Activated CD8-positive, alpha-beta T cell treated with anti-CD3 and anti-CD28 coated beads, Interleukin-2, amount 10 ng/mL, durations not matched to agents 7 days and 5 days (primary cell): ENCODE measurements around the gene NEO1. TPM values are rescaled to one million over a fixed set of nuclear protein-coding genes. Genes with fewer than 3 reads are reported as not detected.

Experiments
- ATAC-seq: fragments of 150-1000 bp; cut with Tn5 transposase; one replicate; pipeline ENCODE4 v1.10.0; 2021; ENCODE audit warnings: moderate library complexity
- CTCF ChIA-PET: fragments of 350-600 bp; sonication (Branson Sonifier 250); formaldehyde crosslinking; loops from one replicate; lab custom pipeline; 2021; ENCODE audit warnings: antibody characterized with exemption; lab: Charles Lee
- POLR2A ChIA-PET: fragments of 350-600 bp; sonication (Branson Sonifier 250); formaldehyde crosslinking; loops from one replicate; lab custom pipeline; 2021; ENCODE audit warnings: antibody characterized with exemption; lab: Charles Lee
- DNase-seq: peaks from one replicate; pipeline ENCODE4 v3.0.0-alpha.2; 2020
- H3K27ac Mint-ChIP-seq: one replicate; pipeline ENCODE4 v1.8.0; 2021; ENCODE audit warnings: mild to moderate bottlenecking, mixed read lengths
- H3K27me3 Mint-ChIP-seq: one replicate; pipeline ENCODE4 v1.8.0; 2021; ENCODE audit warnings: low read depth, mixed read lengths
- H3K36me3 Mint-ChIP-seq: one replicate; pipeline ENCODE4 v1.8.0; 2021; ENCODE audit warnings: low read depth, mixed read lengths
- H3K4me1 Mint-ChIP-seq: one replicate; pipeline ENCODE4 v1.8.0; 2021; ENCODE audit warnings: low read depth, mixed read lengths
- H3K4me3 Mint-ChIP-seq: one replicate; pipeline ENCODE4 v1.8.0; 2021; ENCODE audit warnings: mild to moderate bottlenecking, mixed read lengths
- H3K9me3 Mint-ChIP-seq: one replicate; pipeline ENCODE4 v1.8.0; 2022; ENCODE audit warnings: mixed read lengths; ENCODE audit not compliant: insufficient read depth
- total RNA-seq, 2 experiments: library from RNA; stranded (reverse); gene quantifications; one replicate each; pipeline ENCODE4 v1.2.3, GENCODE V29; 2021

The NEO1 gene
- total RNA-seq, 2 experiments from 2014 or later: 0.78 to 1.7 TPM

DNA sequence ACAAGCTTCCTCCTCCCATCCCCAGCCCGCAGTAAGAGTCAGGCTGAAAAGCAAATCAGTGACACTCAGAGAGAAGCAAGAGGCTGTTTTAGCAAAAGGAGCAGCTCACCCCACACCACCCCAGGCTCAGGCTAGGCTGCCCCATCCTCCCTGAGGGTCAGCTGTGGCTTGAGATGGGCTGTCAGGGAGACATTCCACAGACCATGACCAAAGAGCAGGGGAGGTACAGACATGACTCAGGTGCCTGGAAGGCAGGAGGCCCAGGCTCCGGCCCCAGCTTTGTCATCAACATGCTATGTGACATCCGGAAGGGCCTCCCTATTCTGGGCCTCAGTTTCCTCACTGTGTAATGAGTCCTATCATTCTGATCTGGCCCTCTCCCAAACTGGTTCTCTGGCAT is 291.8 kb downstream of the NEO1 start:
- POLR2A ChIA-PET: no interaction called here
- no peak for DNase-seq
- no peaks in the 10 kb centered on the region for H3K4me1 Mint-ChIP-seq
- no peak overlapping the region for H3K27ac Mint-ChIP-seq
- CTCF ChIA-PET: no interaction called here
- H3K9me3 Mint-ChIP-seq: peaks cover 8% of the 10 kb centered on the region
- H3K4me3 Mint-ChIP-seq: no peak overlapping the region
- H3K27me3 Mint-ChIP-seq: no peaks in the 10 kb centered on the region
- no peaks in the 10 kb centered on the region for H3K36me3 Mint-ChIP-seq
- ATAC-seq: no peak

DNA sequence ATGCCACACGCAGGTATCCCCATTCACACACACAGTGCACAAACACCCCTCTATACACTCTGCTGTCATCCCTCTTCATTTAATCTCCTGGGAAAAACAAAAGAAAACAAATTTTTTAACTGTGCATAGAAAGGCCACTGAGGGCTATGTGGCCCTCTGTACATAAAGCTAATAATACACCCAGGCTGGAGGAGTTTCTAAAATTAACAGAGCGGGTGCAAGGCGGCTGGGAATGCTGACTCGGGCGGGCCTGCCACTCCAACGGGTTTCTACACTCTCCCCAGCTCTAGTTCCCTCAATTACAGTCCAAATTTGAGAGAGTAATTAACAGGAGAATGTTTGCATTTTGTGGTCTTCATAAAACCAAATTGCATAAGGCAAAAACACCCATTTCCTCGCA is 293.4 kb downstream of the NEO1 start:
- CTCF ChIA-PET: no interaction called here
- H3K27me3 Mint-ChIP-seq: no peaks in the 10 kb centered on the region
- ATAC-seq (no peak), DNase-seq (no peak)
- POLR2A ChIA-PET: no interaction called here
- H3K36me3 Mint-ChIP-seq: no peaks in the 10 kb centered on the region
- no peak overlapping the region for H3K27ac Mint-ChIP-seq
- no peak overlapping the region for H3K4me3 Mint-ChIP-seq
- peaks cover 8% of the 10 kb centered on the region for H3K9me3 Mint-ChIP-seq
- no peaks in the 10 kb centered on the region for H3K4me1 Mint-ChIP-seq

DNA sequence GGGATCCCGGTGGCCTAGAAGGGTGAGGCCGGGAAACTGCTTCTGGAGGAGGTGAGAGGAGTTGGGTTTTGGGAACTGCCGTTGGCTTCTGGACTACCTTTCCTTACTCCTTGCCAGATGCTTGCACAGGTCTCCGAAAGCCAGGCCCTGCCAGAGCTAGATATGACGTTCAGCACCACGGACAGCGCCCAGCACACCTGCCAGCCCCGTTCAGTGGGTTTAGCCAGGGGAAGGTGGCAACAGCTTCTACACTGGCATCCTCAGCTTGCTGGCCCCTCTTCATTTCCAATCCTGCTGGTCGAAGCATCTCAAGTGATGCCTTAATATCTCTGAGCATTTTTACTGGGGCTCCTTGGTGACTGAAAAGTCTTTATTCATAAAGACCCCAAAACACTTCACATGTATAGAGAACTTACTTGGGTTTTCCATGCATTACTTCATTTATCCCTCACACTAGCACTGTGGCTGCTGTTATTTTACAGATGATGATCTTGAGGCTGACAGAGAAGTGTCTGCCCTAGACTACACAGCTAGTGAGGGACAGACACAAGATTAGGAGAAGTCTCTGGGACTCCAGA is 294.6 kb downstream of the NEO1 start:
- H3K4me1 Mint-ChIP-seq: no peaks in the 10 kb centered on the region
- H3K27me3 Mint-ChIP-seq: no peaks in the 10 kb centered on the region
- CTCF ChIA-PET: no interaction called here
- POLR2A ChIA-PET: no interaction called here
- DNase-seq (peak; percentile 78), ATAC-seq (peak; percentile 64)
- H3K36me3 Mint-ChIP-seq: no peaks in the 10 kb centered on the region
- peaks cover 8% of the 10 kb centered on the region for H3K9me3 Mint-ChIP-seq
- no peak overlapping the region for H3K4me3 Mint-ChIP-seq
- H3K27ac Mint-ChIP-seq: no peak overlapping the region

DNA sequence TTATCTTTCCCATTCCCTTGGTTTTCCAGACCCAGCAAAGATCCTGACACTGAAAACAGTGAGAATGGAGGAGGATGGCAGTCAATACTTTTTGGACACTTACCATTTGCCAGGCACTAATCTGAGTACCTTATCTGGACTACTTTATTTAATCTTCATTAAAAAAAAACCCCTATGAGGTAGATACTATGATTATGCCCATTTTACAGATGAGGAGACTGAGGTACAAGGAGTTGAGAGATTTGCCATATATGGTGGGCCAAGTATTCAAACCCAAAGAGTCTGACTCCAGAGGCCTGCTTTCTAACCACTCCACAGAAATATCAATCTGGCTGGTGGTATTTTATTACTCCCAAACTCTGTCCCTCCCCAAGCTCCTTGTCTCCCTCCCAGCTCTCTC is 296.9 kb downstream of the NEO1 start:
- no peaks in the 10 kb centered on the region for H3K27me3 Mint-ChIP-seq
- no peaks in the 10 kb centered on the region for H3K36me3 Mint-ChIP-seq
- H3K4me1 Mint-ChIP-seq: no peaks in the 10 kb centered on the region
- CTCF ChIA-PET: no interaction called here
- no peak overlapping the region for H3K27ac Mint-ChIP-seq
- H3K4me3 Mint-ChIP-seq: no peak overlapping the region
- ATAC-seq (no peak), DNase-seq (no peak)
- H3K9me3 Mint-ChIP-seq: no peaks in the 10 kb centered on the region
- POLR2A ChIA-PET: no interaction called here

DNA sequence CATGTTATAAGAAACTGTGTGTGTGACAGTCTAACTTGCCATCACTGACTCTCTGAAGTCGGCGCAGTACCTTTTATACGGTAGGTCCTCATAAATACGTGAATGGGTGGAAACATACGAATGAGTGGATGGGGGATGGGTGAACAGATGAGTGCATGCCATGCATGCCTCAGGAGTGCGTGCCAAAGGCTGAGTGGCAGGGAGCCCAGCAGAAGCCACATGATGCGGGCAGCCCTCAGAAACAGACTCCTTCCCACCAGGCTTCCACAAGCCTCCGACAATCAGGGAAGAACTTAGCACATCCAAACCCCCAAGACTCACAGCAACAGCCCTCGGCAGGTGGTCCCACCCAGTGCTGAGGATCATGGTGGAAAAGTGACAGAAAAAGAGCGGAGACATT is 299.8 kb downstream of the NEO1 start:
- ChIA-PET CTCF (no interaction called here), POLR2A (no interaction called here)
- Mint-ChIP-seq H3K36me3 (no peaks in the 10 kb centered on the region), H3K4me3 (no peak overlapping the region), H3K9me3 (no peaks in the 10 kb centered on the region), H3K27ac (no peak overlapping the region), H3K27me3 (no peaks in the 10 kb centered on the region), H3K4me1 (no peaks in the 10 kb centered on the region)
- DNase-seq: no peak
- no peak for ATAC-seq

DNA sequence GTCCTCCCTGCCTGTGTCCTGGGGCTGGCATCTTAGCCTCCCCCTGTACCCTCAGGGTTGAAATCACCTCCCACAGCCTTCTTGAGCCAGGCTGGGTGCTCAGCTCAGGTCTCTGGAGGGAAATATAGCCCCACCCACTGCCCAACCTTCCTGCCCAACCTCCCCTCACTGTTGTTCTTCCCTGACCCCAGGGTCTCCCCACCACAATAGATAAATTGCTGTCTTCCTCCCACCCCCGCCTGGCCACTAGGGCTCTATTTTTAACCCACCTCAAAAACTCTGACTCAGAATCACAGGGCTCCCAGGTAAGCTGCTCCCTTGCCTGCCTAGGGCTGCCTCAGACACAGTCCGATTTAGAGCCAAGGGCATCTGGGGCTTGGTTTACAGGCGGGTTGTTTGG is 301.5 kb downstream of the NEO1 start:
- Mint-ChIP-seq H3K27ac (no peak overlapping the region), H3K4me3 (no peak overlapping the region), H3K9me3 (no peaks in the 10 kb centered on the region), H3K27me3 (no peaks in the 10 kb centered on the region), H3K4me1 (no peaks in the 10 kb centered on the region), H3K36me3 (no peaks in the 10 kb centered on the region)
- POLR2A ChIA-PET: no interaction called here
- DNase-seq (no peak), ATAC-seq (no peak)
- CTCF ChIA-PET: no interaction called here

DNA sequence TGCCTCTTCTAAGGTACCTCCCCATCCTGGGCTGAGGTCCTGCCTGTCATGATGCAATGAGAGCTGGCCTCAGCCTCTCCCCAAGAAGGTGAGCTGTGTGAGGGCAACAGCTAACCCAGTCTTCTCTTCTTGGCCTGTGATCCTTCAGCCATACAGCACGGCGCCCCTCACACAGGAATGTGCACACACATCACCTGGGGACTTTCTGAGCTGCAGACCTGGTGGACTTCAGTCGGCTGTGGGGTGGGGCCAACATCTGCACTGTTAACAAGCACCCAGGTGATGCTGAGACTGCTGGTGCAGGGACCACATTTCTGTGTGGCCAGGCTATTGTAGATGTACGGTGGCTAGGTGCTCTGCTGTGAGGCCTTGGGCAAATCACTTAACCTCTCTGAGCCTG is 302.0 kb downstream of the NEO1 start:
- Mint-ChIP-seq H3K4me1 (no peaks in the 10 kb centered on the region), H3K27ac (no peak overlapping the region), H3K4me3 (no peak overlapping the region), H3K9me3 (no peaks in the 10 kb centered on the region), H3K27me3 (no peaks in the 10 kb centered on the region), H3K36me3 (no peaks in the 10 kb centered on the region)
- CTCF ChIA-PET: no interaction called here
- DNase-seq: no peak
- no peak for ATAC-seq
- POLR2A ChIA-PET: no interaction called here
